Measurements from ENCODE around the gene KICS2. TPM values are rescaled to one million over a fixed set of nuclear protein-coding genes. Genes with fewer than 3 reads are reported as not detected.
A peak's percentile ranks its signal among the peaks of the same experiment; 100 is the strongest.

Gene KICS2
- total and polyA plus RNA-seq, 9 of the 15 experiments (the other 6 are each of a cell fraction or from before 2014, with no cell fraction given), result 2.3 to 6.4 (median 5.5) TPM

GRCh38 chr12:64268409-64268808 is 46.3 kb upstream of the KICS2 start:
- DNase-seq (ENCODE audit: extremely low read depth in 1 of 4, low spot score in 3 of 4) (no peak), FAIRE-seq (no peak), ATAC-seq (no peak)
- WGBS (ENCODE audit: insufficient coverage, low coverage, missing lambda C conversion rate), result 0% methylated on average over 2 of the region's 2 CpGs
- no peak overlapping the region for H3K9ac ChIP-seq (ENCODE audit: insufficient read depth in 1 of 2, low read depth in 2 of 2, low read length in 2 of 2)
- H3K27me3 ChIP-seq (ENCODE audit: control insufficient read depth in 2 of 2, insufficient read depth in 2 of 2, low read length in 2 of 2), result peaks cover 11 to 33% of the 10 kb centered on the region in 2 experiments; a peak in 4 of 5 replicates
- H3K4me3 ChIP-seq, result no peak overlapping the region
- intact Hi-C loops (cut with micrococcal nuclease), result no loop called here
- no peak overlapping the region for H3K4me2 ChIP-seq (ENCODE audit: insufficient read depth, low read length)
- no peaks in the 10 kb centered on the region for H3K36me3 ChIP-seq (ENCODE audit: control insufficient read depth, insufficient read depth, low read length)
- no peaks in the 10 kb centered on the region for H3K4me1 ChIP-seq (replicated peaks in 1 of 2; ENCODE audit: control insufficient read depth in 2 of 2, insufficient read depth in 2 of 2, low read length in 2 of 2)
- CTCF ChIA-PET (ENCODE audit: low intra/inter-chr PET ratio), result no interaction called here
- H3K27ac ChIP-seq (ENCODE audit: extremely low read depth, low read depth, low read length), result no peak overlapping the region
- H3K79me2 ChIP-seq (ENCODE audit: control insufficient read depth, insufficient read depth, low read length), result no peaks in the 10 kb centered on the region
- H4K20me1 ChIP-seq (replicated peaks; ENCODE audit: control insufficient read depth, insufficient read depth, low read length), result no peaks in the 10 kb centered on the region
- H3K9me1 ChIP-seq (ENCODE audit: control insufficient read depth, insufficient read depth, low read length), result no peaks in the 10 kb centered on the region
- in situ Hi-C loops (cut with MboI), result loop anchor here (5.0 to 25.0 kb wide), 2 partner anchors 49 to 856 kb away; no protein-coding TSS in a partner anchor
- BruUV-seq (replicated peaks), result no TSS peak
- TF ChIP-seq CEBPG (CRISPR knock-in tag; IDR thresholded peaks at IDR 0.05), result no peak
- TF ChIP-seq CEBPG (tag; conservative IDR thresholded peaks at IDR 0.05 in 1 of 2, IDR thresholded peaks at IDR 0.05 in 1 of 2), result peak; percentile 56 to 70
- TF ChIP-seq ZNF274 (IDR thresholded peaks at IDR 0.05; ENCODE audit: borderline replicate concordance, low read depth, low read length), result no peak
- H2AFZ ChIP-seq (ENCODE audit: low read depth, low read length), result no peak overlapping the region
- POLR2A ChIA-PET, result interaction anchor here (0.6 kb wide), 1 partner anchor 12 kb away, joined by 3 read pairs; no protein-coding TSS in a partner anchor
- H3K9me3 ChIP-seq (replicated peaks; ENCODE audit: control insufficient read depth, insufficient read depth, low read depth, low read length), result no peaks in the 10 kb centered on the region

- TF ChIP-seq CHD1 (IDR thresholded peaks at IDR 0.05; ENCODE audit: low read length) (no peak), SPI1 (IDR thresholded peaks at IDR 0.05; ENCODE audit: borderline replicate concordance, low read depth, low read length) (peak; percentile 96)
- FAIRE-seq (no peak), DNase-seq (ENCODE audit: extremely low read depth in 1 of 4, low spot score in 3 of 4) (no peak), ATAC-seq (no peak)
- in situ Hi-C loops (cut with MboI), result loop anchor here (5.0 to 25.0 kb wide), 2 partner anchors 51 to 854 kb away; no protein-coding TSS in a partner anchor
- ChIA-PET POLR2A (no interaction called here), CTCF (ENCODE audit: low intra/inter-chr PET ratio) (interaction anchor here (0.7 kb wide), 1 partner anchor 70 kb away, joined by 3 read pairs; no protein-coding TSS in a partner anchor)
- Histone ChIP-seq H3K79me2 (ENCODE audit: control insufficient read depth, insufficient read depth, low read length) (no peaks in the 10 kb centered on the region), H4K20me1 (replicated peaks; ENCODE audit: control insufficient read depth, insufficient read depth, low read length) (no peaks in the 10 kb centered on the region), H2AFZ (ENCODE audit: low read depth, low read length) (no peak overlapping the region), H3K27ac (ENCODE audit: extremely low read depth, low read depth, low read length) (no peak overlapping the region), H3K36me3 (ENCODE audit: control insufficient read depth, insufficient read depth, low read length) (no peaks in the 10 kb centered on the region), H3K4me1 (replicated peaks in 1 of 2; ENCODE audit: control insufficient read depth in 2 of 2, insufficient read depth in 2 of 2, low read length in 2 of 2) (no peaks in the 10 kb centered on the region), H3K9me1 (ENCODE audit: control insufficient read depth, insufficient read depth, low read length) (no peaks in the 10 kb centered on the region), H3K9ac (ENCODE audit: insufficient read depth in 1 of 2, low read depth in 2 of 2, low read length in 2 of 2) (no peak overlapping the region), H3K4me2 (ENCODE audit: insufficient read depth, low read length) (no peak overlapping the region), H3K9me3 (replicated peaks; ENCODE audit: control insufficient read depth, insufficient read depth, low read depth, low read length) (no peaks in the 10 kb centered on the region), H3K4me3 (no peak overlapping the region), H3K27me3 (ENCODE audit: control insufficient read depth in 2 of 2, insufficient read depth in 2 of 2, low read length in 2 of 2) (peaks cover 8 to 38% of the 10 kb centered on the region in 2 experiments; a peak in 4 of 5 replicates)
- intact Hi-C loops (cut with micrococcal nuclease), result no loop called here
- WGBS (ENCODE audit: insufficient coverage, low coverage, missing lambda C conversion rate), result 0% methylated on average over 2 of the region's 2 CpGs
- no TSS peak for BruUV-seq (replicated peaks)
Observed at GRCh38 chr12:64265839-64266238, 43.7 kb upstream of the KICS2 start.

Measured in K562 (cell line).